GM12801 (cell line): Measurements from ENCODE around the gene PLEKHA6.

Source experiments
- TF ChIP-seq, protein P1 (sequence below): IDR thresholded peaks from one replicate; pipeline ENCODE4 v1.5.1; 2011; ENCODE audit warnings: control low read depth; ENCODE audit not compliant: insufficient read length; ENCODE audit errors: extremely low read depth

Gene PLEKHA6

GRCh38 chr1:204359474-204360255, at the start of gene PLEKHA6:
Gene PLEKHA6, minus strand, starts transcription at chr1:204359929. Its CDS starts 86,202 bp downstream, at chr1:204273727.
- TF ChIP-seq, protein P1, sequence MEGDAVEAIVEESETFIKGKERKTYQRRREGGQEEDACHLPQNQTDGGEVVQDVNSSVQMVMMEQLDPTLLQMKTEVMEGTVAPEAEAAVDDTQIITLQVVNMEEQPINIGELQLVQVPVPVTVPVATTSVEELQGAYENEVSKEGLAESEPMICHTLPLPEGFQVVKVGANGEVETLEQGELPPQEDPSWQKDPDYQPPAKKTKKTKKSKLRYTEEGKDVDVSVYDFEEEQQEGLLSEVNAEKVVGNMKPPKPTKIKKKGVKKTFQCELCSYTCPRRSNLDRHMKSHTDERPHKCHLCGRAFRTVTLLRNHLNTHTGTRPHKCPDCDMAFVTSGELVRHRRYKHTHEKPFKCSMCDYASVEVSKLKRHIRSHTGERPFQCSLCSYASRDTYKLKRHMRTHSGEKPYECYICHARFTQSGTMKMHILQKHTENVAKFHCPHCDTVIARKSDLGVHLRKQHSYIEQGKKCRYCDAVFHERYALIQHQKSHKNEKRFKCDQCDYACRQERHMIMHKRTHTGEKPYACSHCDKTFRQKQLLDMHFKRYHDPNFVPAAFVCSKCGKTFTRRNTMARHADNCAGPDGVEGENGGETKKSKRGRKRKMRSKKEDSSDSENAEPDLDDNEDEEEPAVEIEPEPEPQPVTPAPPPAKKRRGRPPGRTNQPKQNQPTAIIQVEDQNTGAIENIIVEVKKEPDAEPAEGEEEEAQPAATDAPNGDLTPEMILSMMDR = no peak

DNA sequence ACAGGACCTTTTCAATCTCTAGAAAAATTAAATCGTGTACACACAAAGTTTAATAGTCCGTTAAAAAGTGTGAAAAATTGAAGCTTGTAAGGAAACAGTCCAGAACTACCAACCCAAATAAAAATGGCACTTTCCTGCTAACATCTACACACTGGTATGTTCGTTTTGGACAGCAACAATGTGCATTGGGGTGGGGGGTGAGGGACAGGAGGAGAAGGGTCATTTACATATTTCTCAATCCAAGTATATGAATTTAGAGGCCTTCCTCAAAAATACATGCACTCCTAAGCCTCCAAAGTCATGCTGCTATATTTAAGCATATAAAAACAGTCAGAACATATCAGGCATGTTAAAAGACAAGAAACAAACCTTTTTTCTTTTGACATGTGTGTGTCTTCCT, 49.4 kb upstream of the PLEKHA6 start:
- TF ChIP-seq, protein P1 = no peak

DNA sequence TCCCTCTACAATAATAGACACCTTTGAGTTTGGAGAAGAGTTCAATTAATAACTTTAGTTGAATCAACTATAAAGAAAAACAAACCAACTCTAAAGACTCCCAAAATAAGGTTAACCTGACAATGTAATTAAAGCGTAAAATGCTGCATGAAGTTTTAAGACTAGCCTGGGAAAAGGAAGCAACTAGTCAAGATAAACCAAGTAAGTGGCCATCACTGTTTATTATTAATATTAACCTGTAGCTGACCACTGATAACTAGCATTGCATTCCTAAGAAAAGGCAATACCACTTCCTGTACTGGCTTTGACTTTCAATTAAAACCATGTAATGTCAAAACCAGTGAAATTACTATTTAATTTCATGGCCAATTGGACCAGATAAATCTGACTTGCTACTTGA, 48.9 kb upstream of the PLEKHA6 start:
- TF ChIP-seq, protein P1 = no peak

- TF ChIP-seq, protein P1 = no peak
These were observed 48.4 kb upstream of the PLEKHA6 start for GRCh38 chr1:204408074-204408507.

DNA sequence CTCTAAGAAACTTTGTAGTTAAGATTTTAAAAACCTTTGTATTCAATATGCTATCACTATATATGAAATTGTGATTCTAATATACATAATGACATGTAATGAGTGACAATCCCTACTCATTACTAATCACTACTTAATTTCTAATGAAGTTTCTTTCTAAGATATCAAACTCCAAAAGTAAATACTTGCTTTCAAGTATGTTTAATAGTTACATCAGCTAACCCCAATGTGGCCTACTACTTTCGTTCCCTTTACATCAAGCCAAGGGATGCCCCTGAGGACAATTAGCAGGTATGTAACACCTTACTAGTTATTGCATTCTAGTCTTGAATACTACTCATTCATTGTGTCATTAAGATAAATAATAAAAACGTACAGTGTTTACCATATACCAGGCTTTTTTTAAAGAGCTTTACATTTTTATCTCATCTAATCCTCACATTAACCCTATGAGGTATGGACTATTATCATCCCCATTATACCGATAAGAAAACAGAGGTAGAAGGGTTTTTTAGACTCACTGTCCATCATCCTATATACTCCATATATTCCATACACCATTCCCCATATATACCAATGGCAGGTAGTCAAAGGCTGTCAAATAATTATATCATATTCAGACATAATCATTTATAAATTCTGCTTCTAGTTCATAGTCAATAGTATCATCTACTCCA, 47.7 kb upstream of the PLEKHA6 start:
- TF ChIP-seq, protein P1 = no peak

DNA sequence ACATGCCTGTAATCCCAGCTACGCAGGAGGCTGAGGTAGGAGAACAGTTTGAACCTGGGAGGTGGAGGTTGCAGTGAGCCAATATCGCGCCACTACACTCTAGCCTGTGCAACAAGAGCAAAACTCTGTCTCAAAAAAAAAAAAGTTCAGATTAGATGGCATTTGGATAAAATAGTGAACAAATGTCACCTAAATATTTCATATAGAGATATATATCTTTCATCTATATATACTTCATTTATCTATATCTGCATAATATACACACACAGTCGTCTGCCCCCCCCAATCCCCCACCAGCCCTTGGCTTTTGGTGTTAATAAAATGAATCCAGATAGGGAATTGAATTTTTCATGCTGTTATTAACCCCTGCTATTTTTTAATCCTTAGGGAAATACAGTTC, 46.9 kb upstream of the PLEKHA6 start:
- TF ChIP-seq, protein P1 = no peak

DNA sequence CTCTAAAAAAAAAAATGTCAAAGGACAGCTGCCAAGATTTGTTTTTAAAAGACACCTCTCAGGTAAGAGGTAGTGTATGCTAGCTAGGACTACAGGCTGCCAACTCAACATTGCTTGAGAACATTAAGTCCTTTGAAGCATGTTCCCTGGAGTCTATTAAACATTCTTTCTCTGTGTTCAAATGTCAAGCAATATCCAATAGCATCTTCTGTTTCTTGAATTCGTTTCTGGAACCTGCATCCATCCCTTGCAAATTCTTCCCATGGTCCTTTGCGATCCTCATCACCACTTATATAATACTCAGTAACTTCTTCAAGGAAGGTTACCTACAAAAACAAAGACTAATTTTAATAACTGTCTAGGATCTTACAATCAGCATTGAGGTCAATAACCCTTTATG, 46.3 kb upstream of the PLEKHA6 start:
- TF ChIP-seq, protein P1 = no peak
